Measurements from ENCODE around the gene CD99L2. TPM values are rescaled to one million over a fixed set of nuclear protein-coding genes. Genes with fewer than 3 reads are reported as not detected.

Gene CD99L2
- total and polyA plus RNA-seq, 2 of the 8 experiments (the other 6 are each of a cell fraction or from before 2014, with no cell fraction given): 8.0 to 8.5 TPM

DNA sequence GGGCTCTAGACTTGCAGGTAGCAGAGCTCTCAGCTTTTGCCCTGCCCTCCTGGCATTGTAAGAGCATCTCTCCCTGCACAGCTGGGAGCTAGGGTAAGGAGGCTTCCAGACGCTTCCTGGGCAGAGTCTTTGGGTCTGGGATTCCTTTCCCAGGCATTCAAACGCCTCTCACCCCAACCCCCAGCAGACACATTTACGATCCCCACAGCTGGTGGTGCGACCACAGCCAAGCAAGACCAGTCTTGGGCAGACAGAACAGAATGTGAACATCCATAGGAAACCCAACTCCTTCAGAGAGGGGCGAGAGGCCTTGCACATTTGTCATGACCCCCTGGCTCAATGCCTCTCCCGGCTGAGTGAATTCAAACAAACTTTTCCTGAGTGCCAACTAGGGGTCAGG is 38.1 kb upstream of the CD99L2 start (continued):
- no peak for TF ChIP-seq RXRA (IDR thresholded peaks at IDR 0.05; ENCODE audit: insufficient read depth, low read depth, low read length)
- TF ChIP-seq NANOG (IDR thresholded peaks at IDR 0.05; ENCODE audit: insufficient read depth, low read depth, low read length, poor library complexity, severe bottlenecking): no peak
- TF ChIP-seq, protein P1, sequence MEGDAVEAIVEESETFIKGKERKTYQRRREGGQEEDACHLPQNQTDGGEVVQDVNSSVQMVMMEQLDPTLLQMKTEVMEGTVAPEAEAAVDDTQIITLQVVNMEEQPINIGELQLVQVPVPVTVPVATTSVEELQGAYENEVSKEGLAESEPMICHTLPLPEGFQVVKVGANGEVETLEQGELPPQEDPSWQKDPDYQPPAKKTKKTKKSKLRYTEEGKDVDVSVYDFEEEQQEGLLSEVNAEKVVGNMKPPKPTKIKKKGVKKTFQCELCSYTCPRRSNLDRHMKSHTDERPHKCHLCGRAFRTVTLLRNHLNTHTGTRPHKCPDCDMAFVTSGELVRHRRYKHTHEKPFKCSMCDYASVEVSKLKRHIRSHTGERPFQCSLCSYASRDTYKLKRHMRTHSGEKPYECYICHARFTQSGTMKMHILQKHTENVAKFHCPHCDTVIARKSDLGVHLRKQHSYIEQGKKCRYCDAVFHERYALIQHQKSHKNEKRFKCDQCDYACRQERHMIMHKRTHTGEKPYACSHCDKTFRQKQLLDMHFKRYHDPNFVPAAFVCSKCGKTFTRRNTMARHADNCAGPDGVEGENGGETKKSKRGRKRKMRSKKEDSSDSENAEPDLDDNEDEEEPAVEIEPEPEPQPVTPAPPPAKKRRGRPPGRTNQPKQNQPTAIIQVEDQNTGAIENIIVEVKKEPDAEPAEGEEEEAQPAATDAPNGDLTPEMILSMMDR (IDR thresholded peaks at IDR 0.05; ENCODE audit: control extremely low read depth in 1 of 3, insufficient read depth in 1 of 3, low read depth in 1 of 3, low read length in 3 of 3): no peak
- TF ChIP-seq TAF1 (IDR thresholded peaks at IDR 0.05; ENCODE audit: low read depth, low read length): no peak
